ENCODE measurements around the gene KRT34. TPM values are rescaled to one million over a fixed set of nuclear protein-coding genes. Genes with fewer than 3 reads are reported as not detected.
"Not testable (repeated sequence)": the region's sequence is repeated elsewhere in the genome, so short reads cannot be mapped to it uniquely, and the experiment has no call there.

The KRT34 gene
- total RNA-seq, 1 donor from 2014 or later, result not detected

DNA sequence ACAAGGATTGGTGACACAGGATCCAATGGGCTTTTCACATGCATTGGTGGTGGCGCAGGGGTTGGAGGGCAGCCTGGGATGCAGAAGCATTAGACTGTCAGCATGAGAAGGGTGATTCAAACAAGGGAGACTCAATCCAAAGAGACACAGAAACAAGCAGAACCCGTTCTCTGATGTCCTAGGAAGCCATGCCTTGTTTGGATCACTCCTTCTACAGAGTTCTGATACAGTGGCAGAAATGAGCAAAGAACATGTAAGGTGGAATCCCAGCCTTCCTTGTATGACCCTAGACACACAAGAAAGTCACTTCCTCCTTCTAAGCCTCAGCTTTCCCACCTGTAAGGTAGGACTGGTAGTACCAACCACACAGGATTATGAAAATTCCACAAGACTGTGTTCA lies 18.2 kb downstream of the KRT34 start:
- intact Hi-C loops (cut with micrococcal nuclease), result no loop called here
- TF ChIP-seq, protein P1, sequence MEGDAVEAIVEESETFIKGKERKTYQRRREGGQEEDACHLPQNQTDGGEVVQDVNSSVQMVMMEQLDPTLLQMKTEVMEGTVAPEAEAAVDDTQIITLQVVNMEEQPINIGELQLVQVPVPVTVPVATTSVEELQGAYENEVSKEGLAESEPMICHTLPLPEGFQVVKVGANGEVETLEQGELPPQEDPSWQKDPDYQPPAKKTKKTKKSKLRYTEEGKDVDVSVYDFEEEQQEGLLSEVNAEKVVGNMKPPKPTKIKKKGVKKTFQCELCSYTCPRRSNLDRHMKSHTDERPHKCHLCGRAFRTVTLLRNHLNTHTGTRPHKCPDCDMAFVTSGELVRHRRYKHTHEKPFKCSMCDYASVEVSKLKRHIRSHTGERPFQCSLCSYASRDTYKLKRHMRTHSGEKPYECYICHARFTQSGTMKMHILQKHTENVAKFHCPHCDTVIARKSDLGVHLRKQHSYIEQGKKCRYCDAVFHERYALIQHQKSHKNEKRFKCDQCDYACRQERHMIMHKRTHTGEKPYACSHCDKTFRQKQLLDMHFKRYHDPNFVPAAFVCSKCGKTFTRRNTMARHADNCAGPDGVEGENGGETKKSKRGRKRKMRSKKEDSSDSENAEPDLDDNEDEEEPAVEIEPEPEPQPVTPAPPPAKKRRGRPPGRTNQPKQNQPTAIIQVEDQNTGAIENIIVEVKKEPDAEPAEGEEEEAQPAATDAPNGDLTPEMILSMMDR (IDR thresholded peaks at IDR 0.05; ENCODE audit: borderline replicate concordance), result no peak

GRCh38 chr17:41360296-41360995 lies 21.7 kb downstream of the KRT34 start:
- peaks cover 18% of the 10 kb centered on the region for H3K9me3 ChIP-seq (replicated peaks)
- intact Hi-C loops (cut with micrococcal nuclease), result no loop called here
- DNase-seq, result no peak
- H3K4me3 ChIP-seq, result no peak overlapping the region
- peaks cover 72% of the 10 kb centered on the region for H3K27me3 ChIP-seq (ENCODE audit: low read depth)
- no peaks in the 10 kb centered on the region for H3K36me3 ChIP-seq
- no peak overlapping the region for H3K27ac ChIP-seq (replicated peaks)
- TF ChIP-seq, protein P1 (IDR thresholded peaks at IDR 0.05; ENCODE audit: borderline replicate concordance), result no peak
- no peaks in the 10 kb centered on the region for H3K4me1 ChIP-seq

More for the DNA sequence above, 18.2 kb downstream of the KRT34 start:
- H3K9me3 ChIP-seq (replicated peaks), result peaks cover 5% of the 10 kb centered on the region
- no peak overlapping the region for H3K4me3 ChIP-seq
- peaks cover 59% of the 10 kb centered on the region for H3K27me3 ChIP-seq (ENCODE audit: low read depth)
- no peaks in the 10 kb centered on the region for H3K36me3 ChIP-seq
- no peak for DNase-seq
- H3K4me1 ChIP-seq, result no peaks in the 10 kb centered on the region
- no peak overlapping the region for H3K27ac ChIP-seq (replicated peaks)

- no peak for DNase-seq
- peaks cover 68% of the 10 kb centered on the region for H3K27me3 ChIP-seq (ENCODE audit: low read depth)
- TF ChIP-seq, protein P1 (IDR thresholded peaks at IDR 0.05; ENCODE audit: borderline replicate concordance), result no peak
- H3K9me3 ChIP-seq (replicated peaks), result peaks cover 13% of the 10 kb centered on the region
- no peaks in the 10 kb centered on the region for H3K36me3 ChIP-seq
- no peaks in the 10 kb centered on the region for H3K4me1 ChIP-seq
- no peak overlapping the region for H3K27ac ChIP-seq (replicated peaks)
- H3K4me3 ChIP-seq, result no peak overlapping the region
- intact Hi-C loops (cut with micrococcal nuclease), result no loop called here
Observed at GRCh38 chr17:41354536-41354935, 27.6 kb downstream of the KRT34 start.

DNA sequence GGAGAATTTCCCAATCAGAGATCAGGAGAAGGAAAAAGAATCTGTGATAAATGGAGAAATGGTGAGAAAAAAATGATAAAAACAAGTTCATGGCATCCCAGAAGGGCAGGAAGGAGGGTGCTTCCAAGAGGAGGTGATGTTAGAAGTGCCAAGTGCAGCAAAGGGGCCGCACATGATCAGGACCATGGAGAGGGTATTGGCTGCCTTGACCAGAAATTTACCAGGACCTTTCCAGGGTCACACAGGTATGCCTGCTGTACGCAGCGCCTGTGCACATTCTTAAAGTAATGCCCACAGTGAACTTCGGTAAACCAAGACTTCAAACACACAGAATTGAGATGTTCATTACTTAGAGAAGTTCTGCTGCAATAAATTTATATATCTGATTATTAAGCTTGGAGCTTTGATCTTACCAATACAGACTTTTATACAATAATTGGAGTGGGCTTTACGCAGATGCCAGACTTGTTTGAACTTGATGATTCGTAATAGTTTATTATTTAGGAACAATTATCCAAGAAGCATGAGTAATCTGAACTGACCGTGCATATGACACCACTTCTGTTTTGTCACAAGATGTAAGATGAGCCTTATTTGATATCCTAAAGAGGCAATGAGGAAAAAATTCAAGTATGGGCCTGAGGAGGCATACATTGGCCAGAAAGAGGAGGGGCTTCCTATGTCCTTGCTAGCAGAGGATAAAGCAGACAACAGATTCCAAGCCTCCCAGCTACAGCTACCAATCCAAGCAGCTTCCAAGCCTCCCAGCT lies 29.3 kb downstream of the KRT34 start:
- no peak overlapping the region for H3K4me3 ChIP-seq
- TF ChIP-seq, protein P1 (IDR thresholded peaks at IDR 0.05; ENCODE audit: borderline replicate concordance), result no peak
- peaks cover 13% of the 10 kb centered on the region for H3K9me3 ChIP-seq (replicated peaks)
- H3K4me1 ChIP-seq, result no peaks in the 10 kb centered on the region
- no peaks in the 10 kb centered on the region for H3K36me3 ChIP-seq
- no peak for DNase-seq
- intact Hi-C loops (cut with micrococcal nuclease), result no loop called here
- peaks cover 54% of the 10 kb centered on the region for H3K27me3 ChIP-seq (ENCODE audit: low read depth)
- no peak overlapping the region for H3K27ac ChIP-seq (replicated peaks)

GRCh38 chr17:41351177-41351576 lies 30.9 kb downstream of the KRT34 start:
- Histone ChIP-seq H3K27me3 (ENCODE audit: low read depth) (peaks cover 41% of the 10 kb centered on the region), H3K4me3 (no peak overlapping the region), H3K27ac (replicated peaks) (no peak overlapping the region), H3K4me1 (no peaks in the 10 kb centered on the region), H3K36me3 (no peaks in the 10 kb centered on the region), H3K9me3 (replicated peaks) (peaks cover 4% of the 10 kb centered on the region)
- intact Hi-C loops (cut with micrococcal nuclease), result no loop called here
- no peak for DNase-seq
- TF ChIP-seq, protein P1 (IDR thresholded peaks at IDR 0.05; ENCODE audit: borderline replicate concordance), result no peak

DNA sequence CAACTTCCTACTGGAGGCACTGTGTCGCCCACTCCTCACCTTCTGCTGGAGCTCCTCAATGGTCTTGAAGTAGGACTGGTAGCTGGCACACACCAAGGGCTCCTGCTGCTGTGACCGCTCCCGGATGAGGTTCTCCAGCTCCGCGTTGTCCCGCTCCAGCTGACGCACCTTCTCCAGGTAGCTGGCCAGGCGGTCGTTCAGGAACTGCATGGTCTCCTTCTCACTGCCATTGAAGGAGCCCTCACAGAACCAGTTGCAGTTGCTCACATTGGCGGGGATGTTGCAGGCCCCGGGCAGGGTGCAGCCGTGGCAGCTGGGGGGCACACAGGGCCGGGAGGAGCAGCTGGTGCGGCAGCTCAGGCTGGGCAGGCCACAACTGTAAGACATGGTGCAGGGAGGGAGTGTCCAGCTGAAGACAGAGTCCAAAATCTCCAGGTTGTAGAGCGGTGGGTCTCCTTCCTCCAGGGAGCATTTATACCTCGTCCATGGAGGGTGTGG lies 31.7 kb downstream of the KRT34 start, which contains the start of gene KRT33A:
Gene KRT33A, minus strand, starts transcription at position 448 of the 498 bp plus-strand sequence. Its CDS starts 61 bp downstream, at position 387.
- intact Hi-C loops (cut with micrococcal nuclease); H3K4me3 ChIP-seq; H3K27ac ChIP-seq (replicated peaks); DNase-seq; H3K4me1 ChIP-seq; H3K9me3 ChIP-seq (replicated peaks); H3K36me3 ChIP-seq: not testable (repeated sequence)
- H3K27me3 ChIP-seq (ENCODE audit: low read depth), result peaks cover 38% of the 10 kb centered on the region
